Chondrocyte (in vitro differentiated cells): ENCODE data around the gene MCM9. TPM values are rescaled to one million over a fixed set of nuclear protein-coding genes. Genes with fewer than 3 reads are reported as not detected.

Experiments used
- DNase-seq: peaks from one replicate; pipeline ENCODE4 v3.0.0; 2021; ENCODE audit warnings: mixed read lengths, low spot score
- H3K27ac Mint-ChIP-seq: one replicate; pipeline ENCODE4 v1.8.0; 2021; ENCODE audit warnings: mild to moderate bottlenecking, moderate library complexity, mixed read lengths; ENCODE audit not compliant: unreplicated experiment
- H3K27me3 Mint-ChIP-seq: 2 replicates; pipeline ENCODE4 v1.8.0; 2021; ENCODE audit warnings: low read depth, mixed read lengths
- H3K36me3 Mint-ChIP-seq: 2 replicates; pipeline ENCODE4 v1.8.0; 2021; ENCODE audit warnings: low read depth, mixed read lengths
- H3K4me1 Mint-ChIP-seq: 2 replicates; pipeline ENCODE4 v1.8.0; 2021; ENCODE audit warnings: low read depth, mild to moderate bottlenecking, mixed read lengths
- H3K4me3 Mint-ChIP-seq: one replicate; pipeline ENCODE4 v1.8.0; 2021; ENCODE audit warnings: mild to moderate bottlenecking, moderate library complexity, mixed read lengths; ENCODE audit not compliant: unreplicated experiment
- H3K9me3 Mint-ChIP-seq: 2 replicates; pipeline ENCODE4 v1.8.0; 2021; ENCODE audit warnings: low read depth, mixed read lengths
- total RNA-seq: library from RNA; stranded (reverse); gene quantifications from 3 replicates; pipeline ENCODE4 v1.2.1, GENCODE V29; 2021
- TF ChIP-seq, protein P1 (sequence below): fragments of 200-600 bp; sonication (generic); IDR thresholded peaks from 2 replicates; pipeline ENCODE4 v1.5.0; 2021; ENCODE audit warnings: antibody characterized with exemption, mild to moderate bottlenecking, moderate library complexity

MCM9 gene
- total RNA-seq, 1 donor from 2014 or later = 9.9 TPM

DNA sequence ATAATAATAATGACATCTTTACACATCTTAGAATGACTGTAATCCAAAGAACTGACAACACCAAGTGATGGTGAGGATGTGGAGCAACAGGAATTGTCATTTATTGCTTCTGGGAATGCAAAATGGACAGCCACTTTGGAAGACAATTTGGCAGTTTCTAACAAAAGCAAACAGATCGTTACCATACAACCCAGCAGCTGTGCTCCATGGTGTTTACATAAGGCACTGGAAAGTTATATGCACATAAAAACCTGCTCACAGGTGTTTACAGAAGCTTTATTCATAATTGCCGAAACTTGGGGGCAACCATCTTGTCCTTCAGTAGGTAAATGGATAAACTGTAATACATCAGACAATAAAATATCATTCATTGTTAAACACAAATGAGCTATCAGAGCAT lies 59.3 kb downstream of the MCM9 start:
- Mint-ChIP-seq H3K4me1 (peaks cover 29% of the 10 kb centered on the region), H3K27me3 (no peaks in the 10 kb centered on the region), H3K27ac (no peak overlapping the region), H3K4me3 (no peak overlapping the region), H3K36me3 (peaks cover 2% of the 10 kb centered on the region), H3K9me3 (no peaks in the 10 kb centered on the region)
- no peak for DNase-seq
- TF ChIP-seq, protein P1, sequence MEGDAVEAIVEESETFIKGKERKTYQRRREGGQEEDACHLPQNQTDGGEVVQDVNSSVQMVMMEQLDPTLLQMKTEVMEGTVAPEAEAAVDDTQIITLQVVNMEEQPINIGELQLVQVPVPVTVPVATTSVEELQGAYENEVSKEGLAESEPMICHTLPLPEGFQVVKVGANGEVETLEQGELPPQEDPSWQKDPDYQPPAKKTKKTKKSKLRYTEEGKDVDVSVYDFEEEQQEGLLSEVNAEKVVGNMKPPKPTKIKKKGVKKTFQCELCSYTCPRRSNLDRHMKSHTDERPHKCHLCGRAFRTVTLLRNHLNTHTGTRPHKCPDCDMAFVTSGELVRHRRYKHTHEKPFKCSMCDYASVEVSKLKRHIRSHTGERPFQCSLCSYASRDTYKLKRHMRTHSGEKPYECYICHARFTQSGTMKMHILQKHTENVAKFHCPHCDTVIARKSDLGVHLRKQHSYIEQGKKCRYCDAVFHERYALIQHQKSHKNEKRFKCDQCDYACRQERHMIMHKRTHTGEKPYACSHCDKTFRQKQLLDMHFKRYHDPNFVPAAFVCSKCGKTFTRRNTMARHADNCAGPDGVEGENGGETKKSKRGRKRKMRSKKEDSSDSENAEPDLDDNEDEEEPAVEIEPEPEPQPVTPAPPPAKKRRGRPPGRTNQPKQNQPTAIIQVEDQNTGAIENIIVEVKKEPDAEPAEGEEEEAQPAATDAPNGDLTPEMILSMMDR = no peak

DNA sequence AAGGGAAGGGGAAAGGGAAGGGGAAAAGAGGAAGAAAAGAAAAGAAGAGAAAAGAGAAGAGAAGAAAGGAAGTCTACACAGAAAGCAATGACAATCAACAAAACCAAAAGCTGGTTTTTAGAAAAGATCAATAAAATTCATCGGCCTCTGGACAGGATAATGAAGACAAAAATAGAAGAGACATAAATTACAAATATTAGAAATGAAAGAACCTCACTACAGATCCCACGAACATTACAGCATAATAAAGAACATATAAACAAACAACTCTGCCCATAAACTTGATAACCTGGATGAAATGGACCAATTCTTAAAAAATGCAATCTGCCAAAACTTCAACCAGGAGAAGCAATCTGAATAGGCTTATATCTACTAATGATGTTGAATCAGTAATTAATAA lies 61.7 kb downstream of the MCM9 start:
- peaks cover 7% of the 10 kb centered on the region for H3K9me3 Mint-ChIP-seq
- H3K27me3 Mint-ChIP-seq = no peaks in the 10 kb centered on the region
- H3K4me3 Mint-ChIP-seq = no peak overlapping the region
- no peak for DNase-seq
- no peaks in the 10 kb centered on the region for H3K36me3 Mint-ChIP-seq
- no peak overlapping the region for H3K27ac Mint-ChIP-seq
- TF ChIP-seq, protein P1 = no peak
- peaks cover 31% of the 10 kb centered on the region for H3K4me1 Mint-ChIP-seq

DNA sequence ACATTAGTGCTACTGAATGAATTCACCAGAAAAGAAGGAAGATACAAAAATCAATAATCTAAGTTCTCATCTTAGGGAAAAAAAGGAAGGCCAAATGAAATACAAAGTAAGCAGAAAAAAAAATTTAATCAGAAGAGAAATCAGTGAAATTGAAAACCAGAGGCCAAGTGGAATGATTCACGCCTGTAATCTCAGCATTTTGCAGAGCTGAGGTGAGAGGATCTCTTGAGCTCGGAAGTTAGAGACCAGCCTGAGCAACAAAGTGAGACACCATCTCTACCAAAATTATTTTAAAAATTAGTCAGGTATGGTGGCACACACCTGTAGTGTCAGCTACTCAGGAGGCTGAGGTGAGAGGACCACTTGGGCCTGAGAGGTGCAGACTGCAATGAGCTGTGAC lies 62.2 kb downstream of the MCM9 start:
- Mint-ChIP-seq H3K9me3 (peaks cover 7% of the 10 kb centered on the region), H3K4me1 (peaks cover 31% of the 10 kb centered on the region), H3K27me3 (no peaks in the 10 kb centered on the region), H3K36me3 (no peaks in the 10 kb centered on the region), H3K27ac (no peak overlapping the region), H3K4me3 (no peak overlapping the region)
- no peak for DNase-seq
- TF ChIP-seq, protein P1 = no peak

DNA sequence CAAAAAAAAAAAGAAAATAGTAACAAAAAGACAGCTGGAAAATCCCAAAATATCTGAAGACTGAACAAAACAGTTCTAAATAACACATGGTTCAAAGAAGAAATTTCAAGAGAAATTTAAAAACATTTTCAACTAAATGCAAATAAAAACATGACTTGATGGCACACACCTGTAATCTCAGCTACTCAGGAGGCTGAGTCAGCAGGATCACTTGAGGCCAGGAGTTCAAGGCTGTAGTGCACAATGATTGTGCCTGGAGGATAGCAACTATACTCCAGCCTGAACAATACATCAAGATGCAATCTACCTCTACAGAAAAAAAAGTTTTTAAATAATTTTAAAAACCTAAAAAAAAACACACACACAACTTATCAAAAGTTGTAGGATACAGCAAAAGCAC lies 62.6 kb downstream of the MCM9 start:
- Mint-ChIP-seq H3K27me3 (no peaks in the 10 kb centered on the region), H3K27ac (no peak overlapping the region), H3K36me3 (no peaks in the 10 kb centered on the region), H3K4me3 (no peak overlapping the region), H3K9me3 (peaks cover 7% of the 10 kb centered on the region), H3K4me1 (peaks cover 27% of the 10 kb centered on the region)
- DNase-seq = no peak
- TF ChIP-seq, protein P1 = no peak

DNA sequence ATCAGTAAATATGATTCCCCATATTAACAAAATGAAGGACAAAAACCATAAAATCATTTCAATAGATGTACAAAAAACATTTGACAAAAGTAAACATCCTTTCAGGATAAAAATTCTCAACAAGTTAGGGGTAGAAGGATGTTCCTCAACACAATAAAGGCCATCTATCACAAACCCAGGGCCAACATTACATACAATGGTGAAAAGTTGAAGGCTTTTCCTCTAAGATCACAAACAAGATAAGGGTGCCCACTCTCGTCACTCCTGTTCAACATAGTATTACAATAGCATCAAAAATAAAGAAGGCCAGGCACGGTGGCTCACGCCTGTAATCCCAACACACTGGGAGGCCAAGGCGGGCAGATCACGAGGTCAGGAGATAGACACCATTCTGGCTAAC lies 63.6 kb downstream of the MCM9 start:
- no peaks in the 10 kb centered on the region for H3K27me3 Mint-ChIP-seq
- H3K4me1 Mint-ChIP-seq = peaks cover 17% of the 10 kb centered on the region
- H3K9me3 Mint-ChIP-seq = peaks cover 13% of the 10 kb centered on the region
- H3K27ac Mint-ChIP-seq = no peak overlapping the region
- TF ChIP-seq, protein P1 = no peak
- H3K36me3 Mint-ChIP-seq = no peaks in the 10 kb centered on the region
- H3K4me3 Mint-ChIP-seq = no peak overlapping the region
- no peak for DNase-seq
